ENCODE data around the gene RUSC1. TPM values are rescaled to one million over a fixed set of nuclear protein-coding genes. Genes with fewer than 3 reads are reported as not detected.
A peak's percentile ranks its signal among the peaks of the same experiment; 100 is the strongest.

RUSC1 gene
- total and polyA plus RNA-seq, 2 donors (not counting 1 experiment from before 2014, with no cell fraction given): 19.3 to 20.3 TPM

DNA sequence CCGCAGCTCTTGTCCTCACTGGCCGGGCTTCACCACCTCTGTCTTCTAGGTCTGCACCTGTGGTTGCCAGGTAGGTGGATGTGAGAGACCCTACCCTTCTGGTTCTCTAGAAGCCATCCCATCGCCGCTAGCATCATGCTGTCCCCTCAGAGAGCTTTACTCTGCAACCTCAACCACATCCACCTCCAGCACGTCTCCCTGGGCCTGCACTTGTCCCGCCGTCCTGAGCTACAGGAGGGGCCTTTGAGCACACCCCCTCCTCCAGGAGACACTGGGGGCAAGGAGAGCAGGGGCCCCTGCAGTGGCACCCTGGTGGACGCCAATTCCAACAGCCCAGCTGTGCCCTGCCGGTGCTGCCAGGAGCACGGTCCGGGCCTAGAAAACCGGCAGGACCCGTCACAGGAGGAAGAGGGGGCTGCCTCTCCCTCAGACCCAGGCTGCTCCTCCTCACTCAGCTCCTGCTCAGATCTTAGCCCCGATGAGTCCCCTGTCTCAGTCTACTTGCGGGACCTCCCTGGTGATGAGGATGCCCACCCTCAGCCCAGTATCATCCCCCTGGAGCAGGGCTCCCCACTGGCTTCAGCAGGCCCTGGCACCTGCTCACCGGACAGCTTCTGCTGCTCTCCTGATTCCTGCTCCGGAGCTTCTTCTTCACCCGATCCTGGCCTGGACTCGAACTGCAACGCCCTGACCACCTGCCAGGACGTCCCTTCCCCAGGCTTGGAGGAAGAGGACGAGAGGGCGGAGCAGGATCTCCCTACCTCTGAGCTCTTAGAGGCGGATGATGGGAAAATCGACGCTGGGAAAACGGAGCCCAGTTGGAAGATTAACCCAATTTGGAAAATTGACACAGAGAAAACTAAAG lies 1.2 kb downstream of the RUSC1 start:
- ATAC-seq (ENCODE audit: low read depth) (no peak), DNase-seq (peak; percentile 28)
- H3K9ac ChIP-seq (ENCODE audit: low read length): peak overlapping the region; percentile 98
- H3K27ac ChIP-seq (ENCODE audit: low read length in 2 of 2): no peak overlapping the region
- Mint-ChIP-seq H3K4me3 (peak overlapping the region; percentile 83), H3K27ac (peak overlapping the region; percentile 53), H3K4me1 (peaks cover 36% of the 10 kb centered on the region), H3K9me3 (ENCODE audit: insufficient read depth) (no peaks in the 10 kb centered on the region), H3K27me3 (no peaks in the 10 kb centered on the region)
- peak overlapping the region in 2 of 5 experiments; percentile 84 to 97 for H3K4me3 ChIP-seq (ENCODE audit: control extremely low read depth in 1 of 5, extremely low read depth in 1 of 5, insufficient read depth in 1 of 5, low read depth in 2 of 5, low read length in 4 of 5)
- peaks cover 0 to 2% (median 0%) of the 10 kb centered on the region in 3 donors for H3K9me3 ChIP-seq (ENCODE audit: control extremely low read depth in 1 of 3, control insufficient read depth in 2 of 3, insufficient read depth in 1 of 3, low read length in 2 of 3)
- no peaks in the 10 kb centered on the region for H4K20me1 ChIP-seq (ENCODE audit: control insufficient read depth, insufficient read depth, low read length, poor library complexity, severe bottlenecking)
- WGBS (ENCODE audit: insufficient coverage): 85% methylated on average over 25 of the region's 27 CpGs
- peak overlapping the region; percentile 99 for H3K4me2 ChIP-seq (replicated peaks; ENCODE audit: low read depth, low read length, poor library complexity, severe bottlenecking)
- POLR2A ChIA-PET: interaction anchor here (0.6 to 1.6 kb wide), 2 partner anchors 49 to 63 kb away, joined by 3 to 6 read pairs; partner anchors contain the start of gene CLK2
- CTCF ChIA-PET: interaction anchor here (0.7 to 6.5 kb wide), 13 partner anchors 10 to 145 kb away, joined by 3 to 128 read pairs (median 5); partner anchors contain the start of genes CLK2, FDPS, MTX1 and PKLR
- H3K27me3 ChIP-seq (replicated peaks in 1 of 4; ENCODE audit: control extremely low read depth in 1 of 4, control insufficient read depth in 3 of 4, insufficient read depth in 4 of 4, low read length in 3 of 4): no peaks in the 10 kb centered on the region
- no peak overlapping the region for H2AFZ ChIP-seq (ENCODE audit: insufficient read depth, low read depth, low read length, poor library complexity, severe bottlenecking)
- H3K36me3 ChIP-seq (replicated peaks in 1 of 2; ENCODE audit: control extremely low read depth in 1 of 2, control insufficient read depth in 1 of 2, extremely low read depth in 1 of 2, insufficient read depth in 2 of 2, low read length in 1 of 2): peaks cover 0 to 3% of the 10 kb centered on the region in 2 experiments
- H3K79me2 ChIP-seq (ENCODE audit: control insufficient read depth, insufficient read depth, low read length): peaks cover 4% of the 10 kb centered on the region
- TF ChIP-seq, protein P1, sequence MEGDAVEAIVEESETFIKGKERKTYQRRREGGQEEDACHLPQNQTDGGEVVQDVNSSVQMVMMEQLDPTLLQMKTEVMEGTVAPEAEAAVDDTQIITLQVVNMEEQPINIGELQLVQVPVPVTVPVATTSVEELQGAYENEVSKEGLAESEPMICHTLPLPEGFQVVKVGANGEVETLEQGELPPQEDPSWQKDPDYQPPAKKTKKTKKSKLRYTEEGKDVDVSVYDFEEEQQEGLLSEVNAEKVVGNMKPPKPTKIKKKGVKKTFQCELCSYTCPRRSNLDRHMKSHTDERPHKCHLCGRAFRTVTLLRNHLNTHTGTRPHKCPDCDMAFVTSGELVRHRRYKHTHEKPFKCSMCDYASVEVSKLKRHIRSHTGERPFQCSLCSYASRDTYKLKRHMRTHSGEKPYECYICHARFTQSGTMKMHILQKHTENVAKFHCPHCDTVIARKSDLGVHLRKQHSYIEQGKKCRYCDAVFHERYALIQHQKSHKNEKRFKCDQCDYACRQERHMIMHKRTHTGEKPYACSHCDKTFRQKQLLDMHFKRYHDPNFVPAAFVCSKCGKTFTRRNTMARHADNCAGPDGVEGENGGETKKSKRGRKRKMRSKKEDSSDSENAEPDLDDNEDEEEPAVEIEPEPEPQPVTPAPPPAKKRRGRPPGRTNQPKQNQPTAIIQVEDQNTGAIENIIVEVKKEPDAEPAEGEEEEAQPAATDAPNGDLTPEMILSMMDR (IDR thresholded peaks at IDR 0.05): no peak
- TF ChIP-seq EZH2 (IDR thresholded peaks at IDR 0.05; ENCODE audit: borderline replicate concordance, insufficient read depth, low read depth, low read length, poor library complexity, severe bottlenecking): no peak
- intact Hi-C loops (cut with micrococcal nuclease): loop anchor here (2.0 to 10.0 kb wide), 3 partner anchors 241 to 1183 kb away; partner anchors contain the start of genes ASH1L and MEF2D
- H3K4me1 ChIP-seq (ENCODE audit: control insufficient read depth in 2 of 2, insufficient read depth in 2 of 2, low read length in 2 of 2): peaks cover 17 to 35% of the 10 kb centered on the region in 2 donors
